NCI-H82 treated with DMSO at 0.1 percent for 48 hours (cell line): ENCODE data around the gene GIMAP2.
"Not testable (repeated sequence)": the region's sequence is repeated elsewhere in the genome, so short reads cannot be mapped to it uniquely, and the experiment has no call there.

Experiments used
- DNase-seq: peaks from one replicate; lab custom pipeline; 2025; ENCODE audit not compliant: unreplicated experiment; lab: John Stamatoyannopoulos, UW

GIMAP2 gene

DNA sequence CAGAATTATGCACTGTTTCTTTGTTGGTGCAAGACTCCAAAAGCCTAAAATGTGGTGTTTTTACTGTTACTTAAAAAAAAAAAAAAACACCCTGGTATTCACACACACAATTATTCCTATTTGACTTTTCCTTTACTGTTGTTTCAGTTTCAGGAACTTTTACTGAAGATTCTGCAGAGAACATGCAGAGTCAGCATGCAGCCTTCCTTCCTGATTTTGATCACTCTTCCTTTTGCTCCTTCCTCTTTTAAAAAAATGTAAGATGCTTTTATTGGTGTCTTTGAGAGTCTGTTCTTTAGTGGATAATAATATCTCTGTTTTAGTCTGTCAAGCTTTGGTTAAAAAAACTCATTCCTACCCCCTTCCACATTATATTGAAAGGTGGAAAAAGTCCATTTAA lies 9.2 kb upstream of the GIMAP2 start:
- DNase-seq = not testable (repeated sequence)

- not testable (repeated sequence) for DNase-seq
Observed at GRCh38 chr7:150676854-150677253, 8.7 kb upstream of the GIMAP2 start.

DNA sequence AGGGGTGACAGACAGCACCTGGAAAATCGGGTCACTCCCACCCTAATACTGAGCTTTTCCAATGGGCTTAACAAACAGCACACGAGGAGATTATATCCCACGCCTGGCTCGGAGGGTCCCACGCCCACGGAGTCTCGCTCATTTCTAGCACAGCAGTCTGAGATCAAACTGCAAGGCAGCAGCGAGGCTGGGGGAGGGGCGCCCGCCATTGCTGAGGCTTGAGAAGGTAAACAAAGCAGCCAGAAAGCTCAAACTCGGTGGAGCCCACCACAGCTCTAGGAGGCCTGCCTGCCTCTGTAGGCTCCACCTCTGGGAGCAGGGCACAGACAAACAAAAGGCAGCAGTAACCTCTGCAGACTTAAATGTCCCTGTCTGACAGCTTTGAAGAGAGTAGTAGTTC lies 6.9 kb upstream of the GIMAP2 start:
- not testable (repeated sequence) for DNase-seq

- not testable (repeated sequence) for DNase-seq
Observed at GRCh38 chr7:150680364-150680763, 5.1 kb upstream of the GIMAP2 start.

- DNase-seq = no peak
Observed at GRCh38 chr7:150686030-150686631, 625 bp downstream of the GIMAP2 start.

- DNase-seq = no peak
Observed at GRCh38 chr7:150688630-150689029, 3.1 kb downstream of the GIMAP2 start.

- DNase-seq = no peak
Observed at GRCh38 chr7:150695654-150696053, 10.1 kb downstream of the GIMAP2 start.

- no peak for DNase-seq
Observed at GRCh38 chr7:150703209-150703608, 17.7 kb downstream of the GIMAP2 start.

- DNase-seq = no peak
Observed at GRCh38 chr7:150715293-150715692, 29.8 kb downstream of the GIMAP2 start.

GRCh38 chr7:150715738-150716137 lies 30.2 kb downstream of the GIMAP2 start:
- DNase-seq = no peak

GRCh38 chr7:150716368-150716767 lies 30.9 kb downstream of the GIMAP2 start, which contains the start of gene GIMAP1:
GIMAP1 (plus strand) TSS chr7:150716613; CDS start chr7:150719048, 2,435 bp downstream.
- DNase-seq = no peak

DNA sequence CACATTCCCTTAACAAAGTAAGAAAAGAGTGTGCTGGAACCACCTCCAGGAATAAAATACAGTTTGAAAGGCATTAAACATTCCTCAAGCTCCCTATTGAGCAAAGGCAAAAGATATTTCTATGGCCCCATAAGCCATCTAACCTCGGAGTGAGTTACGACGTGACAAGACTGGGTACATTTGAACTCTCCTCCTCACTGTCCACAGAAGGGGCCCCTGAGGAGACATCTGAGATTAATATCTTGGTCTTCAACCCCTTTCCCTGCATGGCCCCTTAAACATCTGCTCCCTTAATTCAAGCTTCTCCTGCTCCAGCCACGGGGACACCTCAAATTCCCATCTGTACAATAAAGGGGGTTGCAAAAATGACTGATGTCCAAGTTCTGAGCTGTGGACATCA lies 31.4 kb downstream of the GIMAP2 start:
- DNase-seq = no peak

DNA sequence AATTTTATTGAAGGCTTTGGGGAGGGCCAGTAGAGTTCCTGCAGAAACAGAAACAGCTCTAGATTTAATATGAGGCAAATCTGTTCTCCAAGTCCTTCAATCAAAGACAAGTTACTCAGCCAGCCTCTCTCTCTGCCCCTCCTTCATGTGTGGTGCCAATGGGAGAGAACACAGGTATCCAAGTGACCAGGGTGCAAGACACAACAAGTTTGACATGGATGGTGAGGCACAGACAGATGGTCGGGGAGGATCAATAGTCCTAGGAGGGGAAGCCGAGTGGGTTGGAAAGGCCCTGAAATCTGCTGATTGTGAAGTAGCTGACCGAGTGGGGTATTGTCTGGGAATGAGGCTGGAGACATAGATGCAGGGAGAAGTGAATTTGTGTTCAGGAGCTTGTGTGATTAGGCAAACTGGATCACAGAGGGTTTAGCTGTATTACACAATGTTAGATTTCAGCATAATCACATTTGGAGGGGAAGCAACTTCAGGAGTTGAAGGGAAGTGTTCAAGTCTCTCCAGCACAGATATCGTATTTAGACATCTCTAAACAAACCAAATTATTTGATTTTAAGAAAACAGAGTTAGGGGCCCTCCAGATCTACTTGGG lies 32.4 kb downstream of the GIMAP2 start:
- DNase-seq = no peak

DNA sequence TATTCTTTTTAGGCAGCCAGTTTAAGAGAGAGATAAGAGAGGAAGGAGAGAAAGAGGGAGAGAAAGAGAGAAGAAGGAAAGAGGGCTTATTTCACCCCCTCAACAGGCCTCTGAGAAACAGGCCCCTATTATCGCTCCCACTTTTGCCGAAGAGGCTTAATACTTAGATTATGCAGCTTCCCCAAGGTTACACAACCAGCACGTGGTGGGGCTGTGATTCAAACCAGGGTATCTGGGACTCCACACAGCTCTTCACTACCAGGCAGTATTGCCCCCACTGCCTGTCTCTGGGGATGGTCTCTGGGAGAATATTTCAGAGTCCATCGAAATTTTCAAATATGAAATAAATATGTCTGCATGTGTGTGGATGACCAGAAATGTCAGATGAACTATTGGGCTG lies 33.9 kb downstream of the GIMAP2 start:
- DNase-seq = no peak

- no peak for DNase-seq
Observed at GRCh38 chr7:150719960-150720891, 34.7 kb downstream of the GIMAP2 start.

GRCh38 chr7:150721970-150722373 lies 36.5 kb downstream of the GIMAP2 start:
- DNase-seq = no peak

- no peak for DNase-seq
Observed at GRCh38 chr7:150722431-150722931, 37.0 kb downstream of the GIMAP2 start.

DNA sequence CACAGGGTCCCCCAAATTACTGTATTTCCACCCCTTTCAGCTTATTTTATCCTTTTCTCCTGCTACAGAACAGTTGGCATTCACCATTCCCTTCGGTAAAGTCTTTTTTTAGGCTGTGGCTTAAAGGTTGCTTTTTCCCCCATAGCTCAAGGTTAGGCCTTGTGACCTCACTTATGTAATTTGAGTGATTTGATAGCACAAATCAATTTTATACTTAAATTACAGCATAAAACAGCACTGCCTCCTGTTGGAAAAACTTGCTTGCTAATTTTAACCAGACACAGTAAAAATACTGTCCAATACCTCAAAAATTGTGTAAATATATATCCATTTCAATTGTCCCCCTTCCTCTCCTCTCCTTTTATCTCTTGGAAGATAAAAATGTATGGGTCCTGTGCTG lies 38.0 kb downstream of the GIMAP2 start:
- no peak for DNase-seq

GRCh38 chr7:150727381-150727780 lies 41.9 kb downstream of the GIMAP2 start:
- DNase-seq = no peak

- DNase-seq = no peak
Observed at GRCh38 chr7:150728011-150728410, 42.5 kb downstream of the GIMAP2 start.

- no peak for DNase-seq
Observed at GRCh38 chr7:150728609-150729008, 43.1 kb downstream of the GIMAP2 start.

GRCh38 chr7:150731916-150732315 lies 46.4 kb downstream of the GIMAP2 start:
- DNase-seq = no peak
